ENCODE measurements around the gene CD7.

Gene CD7

GRCh38 chr17:82298538-82299421 is 18.6 kb downstream of the CD7 start:
- no peak for DNase-seq (ENCODE audit: low read depth, low spot score)

- no peak for DNase-seq (ENCODE audit: low read depth, low spot score)
These were observed 19.5 kb downstream of the CD7 start for GRCh38 chr17:82297714-82298537.

GRCh38 chr17:82297280-82297713 is 20.1 kb downstream of the CD7 start:
- DNase-seq (ENCODE audit: low read depth, low spot score) = no peak

GRCh38 chr17:82296511-82297279 is 20.7 kb downstream of the CD7 start:
- DNase-seq (ENCODE audit: low read depth, low spot score) = no peak

GRCh38 chr17:82295472-82295814 is 22.0 kb downstream of the CD7 start:
- DNase-seq (ENCODE audit: low read depth, low spot score) = no peak

DNA sequence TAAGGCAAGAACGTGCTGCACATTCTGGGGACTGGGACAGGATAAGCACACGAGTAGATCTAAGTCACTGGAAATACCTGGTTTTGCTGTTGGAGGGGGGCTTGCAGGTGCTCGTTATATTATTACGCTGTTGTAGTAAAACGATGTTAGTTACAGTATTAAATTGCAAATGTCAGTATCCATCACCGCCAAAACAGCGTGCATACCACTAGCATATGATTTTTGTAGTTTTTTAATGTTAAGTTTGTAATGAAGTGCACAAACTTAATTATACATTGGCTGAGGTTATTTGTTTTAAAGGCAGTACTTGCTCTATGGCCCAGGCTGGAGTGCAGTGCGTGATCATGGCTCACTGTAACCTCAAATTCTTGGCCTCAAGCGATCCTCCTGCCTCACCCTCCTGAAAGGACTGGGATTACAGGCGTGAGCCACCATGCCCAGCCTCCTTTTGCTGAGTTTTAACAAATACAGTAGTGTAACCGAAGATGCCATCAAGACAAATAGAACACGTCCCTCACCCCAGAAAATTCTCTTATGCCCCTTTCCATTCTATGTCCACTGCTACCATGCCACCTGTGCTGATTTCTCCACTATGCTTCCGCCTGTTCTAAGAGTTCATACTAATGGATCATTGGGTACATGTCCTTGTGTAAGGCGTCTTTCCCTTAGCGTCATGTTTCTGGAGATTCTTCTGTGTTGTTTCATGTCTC is 23.2 kb downstream of the CD7 start:
- no peak for DNase-seq (ENCODE audit: low read depth, low spot score)

- DNase-seq (ENCODE audit: low read depth, low spot score) = peak; percentile 98
These were observed 24.9 kb downstream of the CD7 start for GRCh38 chr17:82292251-82293154.

DNA sequence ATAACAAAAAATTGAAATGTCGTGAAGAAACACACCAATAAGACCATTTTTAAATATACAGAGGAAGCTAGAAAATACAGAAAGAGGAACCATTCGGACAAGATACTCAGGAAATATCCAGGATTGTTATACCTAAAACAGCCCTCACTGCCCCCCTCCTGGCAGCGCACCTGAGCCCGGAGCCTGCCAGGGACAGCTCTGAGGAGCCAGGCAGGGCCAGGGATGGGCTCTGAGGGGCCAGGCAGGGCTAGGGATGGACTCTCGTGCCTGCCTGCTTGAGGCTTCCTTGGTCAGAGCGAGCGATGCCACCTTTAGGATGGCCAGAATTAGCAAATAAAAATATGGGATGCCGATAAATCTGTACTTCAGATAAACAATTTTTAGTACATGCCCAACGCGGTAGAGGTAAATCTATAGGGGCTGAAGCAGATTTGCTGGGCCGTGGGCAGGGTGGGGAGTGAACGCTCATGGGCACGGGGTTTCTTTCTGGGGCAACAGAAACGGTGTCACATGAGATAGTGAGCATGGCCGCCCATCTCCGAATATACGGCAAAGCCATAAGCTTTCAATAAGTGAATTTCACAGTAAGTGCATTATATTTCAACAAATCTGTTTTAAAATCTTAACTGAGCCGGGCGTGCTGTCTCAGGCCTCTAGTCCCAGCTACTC is 25.7 kb downstream of the CD7 start:
- no peak for DNase-seq (ENCODE audit: low read depth, low spot score)

DNA sequence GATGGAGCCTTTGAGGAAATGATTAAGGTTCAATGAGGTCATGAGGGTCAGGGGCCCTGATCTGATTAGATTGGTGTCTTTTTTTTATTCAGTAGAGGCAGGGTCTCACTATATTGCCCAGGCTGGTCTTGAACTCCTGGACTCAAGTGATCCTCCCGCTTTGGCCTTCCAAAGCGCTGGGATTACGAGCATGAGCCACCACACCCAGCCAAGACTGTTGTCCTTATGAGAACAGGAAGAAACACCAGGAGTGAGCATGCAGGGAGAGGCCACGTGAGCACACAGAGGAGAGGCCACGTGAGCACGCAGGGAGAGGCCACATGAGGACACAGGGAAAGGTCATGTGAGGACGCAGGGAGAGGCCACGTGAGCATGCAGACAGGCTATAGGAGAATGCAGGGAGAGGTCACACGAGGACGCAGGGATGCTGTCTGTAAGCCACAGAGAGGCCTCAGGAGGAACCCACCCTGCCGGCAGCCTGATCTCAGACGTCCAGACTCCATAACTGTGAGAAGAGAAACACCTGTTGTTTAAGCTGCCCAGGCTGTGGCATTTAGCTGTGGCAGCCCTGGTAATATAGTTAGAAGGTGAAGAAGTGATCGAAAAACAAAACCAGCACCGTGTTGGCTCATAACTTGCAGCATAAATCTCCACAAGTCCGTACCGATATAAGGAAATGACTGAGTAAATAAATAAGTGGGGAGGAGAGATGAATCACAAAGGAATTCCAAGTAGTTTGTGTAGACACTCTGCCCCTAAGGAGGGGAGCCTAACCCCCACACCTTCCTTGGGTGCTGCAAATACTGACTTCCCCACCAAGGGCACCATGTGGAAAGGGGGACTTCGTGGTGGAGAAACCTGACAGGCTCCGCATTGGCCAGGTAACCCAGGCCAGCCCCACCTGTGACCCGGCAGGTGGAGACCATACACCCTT is 29.3 kb downstream of the CD7 start:
- no peak for DNase-seq (ENCODE audit: low read depth, low spot score)

GRCh38 chr17:82287013-82287867 is 30.2 kb downstream of the CD7 start:
- DNase-seq (ENCODE audit: low read depth, low spot score) = no peak

GRCh38 chr17:82285141-82285540 is 32.3 kb downstream of the CD7 start:
- DNase-seq (ENCODE audit: low read depth, low spot score) = no peak

DNA sequence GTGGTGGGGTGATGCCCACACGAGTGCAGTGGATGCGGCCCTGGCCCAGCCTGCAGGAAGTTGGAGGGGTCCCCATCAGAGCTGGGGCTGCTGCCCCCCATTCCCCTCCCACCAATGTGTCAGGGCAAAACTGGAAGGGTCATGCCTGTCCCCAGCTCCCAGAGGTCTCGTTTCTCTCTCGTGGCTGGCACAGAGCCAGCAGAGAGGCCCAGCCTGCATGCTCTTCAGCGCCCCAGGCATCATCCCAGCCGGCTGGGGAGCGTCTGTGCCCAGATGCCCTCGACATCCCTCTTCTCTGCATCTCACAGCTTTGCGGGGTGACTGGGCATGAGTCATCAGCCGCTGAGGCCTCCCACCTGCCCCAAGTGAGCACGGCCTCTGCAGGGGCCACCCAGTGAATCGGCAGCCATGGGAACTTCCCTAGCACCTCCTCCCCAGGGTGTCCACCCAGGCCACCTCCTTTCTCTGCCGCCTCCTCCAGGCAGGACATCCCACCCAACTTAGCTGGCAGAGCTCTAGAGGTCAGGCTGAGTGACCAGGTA is 34.1 kb downstream of the CD7 start:
- DNase-seq (ENCODE audit: low read depth, low spot score) = no peak

DNA sequence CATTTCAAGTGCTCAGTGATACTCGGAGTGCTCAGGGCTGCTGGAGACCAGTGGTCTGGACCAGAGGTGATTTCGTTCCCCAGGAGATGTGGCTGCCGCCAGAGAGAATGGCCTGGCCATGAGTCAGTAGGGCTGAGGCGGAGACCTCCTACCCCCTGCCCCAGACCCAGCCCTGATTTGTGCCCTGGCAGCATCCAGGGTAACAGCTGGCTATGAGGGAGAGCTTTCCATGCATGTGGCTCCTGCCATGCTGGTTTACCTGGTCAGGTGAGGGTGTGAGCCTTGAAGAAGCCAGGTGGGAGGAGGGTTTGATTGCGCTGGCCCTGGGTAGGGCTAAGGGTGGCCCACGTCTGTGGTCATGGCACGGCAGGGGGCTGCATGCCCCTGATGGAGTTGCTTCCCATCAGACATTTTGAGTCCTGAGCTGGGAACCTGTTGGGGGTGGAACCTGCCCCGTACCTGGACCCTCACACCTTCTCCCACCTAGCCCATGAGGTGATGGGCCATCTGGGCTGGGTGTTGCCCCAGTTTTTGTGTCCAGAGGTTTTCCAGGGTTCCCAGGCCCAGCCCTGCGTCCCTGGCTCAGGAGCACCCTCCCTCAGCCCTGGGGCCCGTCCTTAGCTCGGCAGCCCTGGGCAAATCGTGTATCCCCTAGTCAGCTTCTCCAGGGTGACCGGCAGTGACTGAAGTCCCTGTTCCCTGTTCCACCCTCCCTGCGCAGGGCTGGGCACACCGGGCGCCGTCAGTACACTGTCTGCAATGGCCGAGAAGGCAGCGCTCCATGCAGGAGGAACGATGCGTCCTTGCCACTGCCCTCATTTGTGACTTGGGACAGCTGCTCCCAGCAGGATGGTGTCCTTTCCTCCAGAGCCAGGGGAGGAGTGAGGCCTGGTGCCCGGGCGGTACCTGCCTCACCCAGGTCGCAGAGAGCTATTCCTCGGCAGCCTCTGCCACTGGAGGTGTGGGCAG is 34.9 kb downstream of the CD7 start:
- no peak for DNase-seq (ENCODE audit: low read depth, low spot score)

DNA sequence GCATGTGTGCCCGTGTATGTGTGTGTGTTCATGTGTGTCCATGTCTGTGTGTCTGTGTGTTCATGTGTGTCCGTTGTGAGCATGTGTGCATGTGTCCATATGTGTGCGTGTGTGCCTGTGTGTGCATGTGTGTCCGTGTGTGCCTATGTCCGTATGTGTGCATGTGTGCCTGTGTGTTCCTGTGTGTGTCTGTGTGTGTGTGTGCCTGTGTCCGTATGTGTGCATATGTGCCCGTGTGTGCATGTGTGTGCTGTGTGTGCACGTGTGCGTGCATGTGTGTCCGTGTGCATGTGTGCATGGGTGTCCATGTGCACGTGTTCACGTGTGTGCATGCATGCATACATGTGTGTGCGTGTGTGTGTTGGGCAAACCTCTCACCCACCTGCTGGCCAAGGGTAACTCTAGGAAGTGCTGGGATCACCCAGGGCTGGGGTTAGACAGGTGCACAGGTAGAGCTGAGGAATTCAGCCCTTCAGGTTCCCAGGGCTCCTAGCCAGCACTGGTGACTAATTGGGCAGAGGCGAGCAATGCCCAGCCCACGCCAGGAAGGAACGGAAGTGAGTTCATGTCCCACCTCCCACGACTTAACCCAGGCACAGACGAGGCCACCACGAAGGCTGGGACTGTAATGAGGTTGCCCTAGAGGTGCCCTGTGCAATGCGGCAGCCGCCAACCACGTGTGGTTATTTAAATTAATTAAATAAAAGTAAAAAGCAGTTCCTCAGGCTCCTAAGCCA is 35.7 kb downstream of the CD7 start:
- DNase-seq (ENCODE audit: low read depth, low spot score) = no peak

GRCh38 chr17:82281076-82281475 is 36.3 kb downstream of the CD7 start:
- DNase-seq (ENCODE audit: low read depth, low spot score) = no peak

DNA sequence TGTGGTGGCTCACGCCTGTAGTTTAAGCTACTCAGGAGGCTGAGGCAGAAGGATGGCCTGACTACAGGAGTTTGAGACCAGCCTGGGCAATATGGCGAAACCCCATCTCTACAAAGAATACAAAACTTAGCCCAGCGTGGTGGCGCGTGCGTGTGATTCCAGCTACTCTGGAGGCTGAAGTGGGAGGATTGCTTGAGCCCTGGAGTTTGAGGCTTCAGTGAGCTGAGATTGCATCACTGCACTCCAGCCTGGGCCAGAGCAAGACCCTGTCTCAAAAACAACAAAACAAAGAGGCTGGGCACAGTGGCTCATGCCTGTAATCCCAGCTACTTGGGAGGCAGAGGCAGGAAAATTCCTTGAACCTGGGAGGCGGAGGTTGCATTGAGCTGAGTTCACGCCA is 36.9 kb downstream of the CD7 start:
- no peak for DNase-seq (ENCODE audit: low read depth, low spot score)
